Esophagus muscularis mucosa (tissue), 4 donors: ENCODE results near the gene XRCC4. TPM values are rescaled to one million over a fixed set of nuclear protein-coding genes. Genes with fewer than 3 reads are reported as not detected.
"Not testable (repeated sequence)": the region's sequence is repeated elsewhere in the genome, so short reads cannot be mapped to it uniquely, and the experiment has no call there.

Experiments
- DNase-seq: peaks from one replicate; pipeline ENCODE4 v3.0.0-alpha.2; 2017; ENCODE audit errors: extremely low spot score
- H3K27ac ChIP-seq, 4 donors: fragments of 200-600 bp; sonication (generic); replicated peaks in 1 of 4; 1 replicate in 3 of 4; 2 replicates in 1 of 4; pipeline ENCODE4 v1.5.1; 2016 to 2019; ENCODE audit warnings: mild to moderate bottlenecking in 1 of 4
- H3K27me3 ChIP-seq, 4 donors: fragments of 200-600 bp; sonication (generic); one replicate each; pipeline versions ENCODE4 v1.5.1 to v1.6.0; 2016 to 2019
- H3K36me3 ChIP-seq, 4 donors: fragments of 200-600 bp; sonication (generic); one replicate each; pipeline ENCODE4 v1.5.1; 2016 to 2019
- H3K4me1 ChIP-seq, 4 donors: fragments of 200-600 bp; sonication (generic); one replicate each; pipeline ENCODE4 v1.5.1; 2016 to 2019
- H3K4me3 ChIP-seq, 4 donors: fragments of 200-600 bp; sonication (generic); 1 replicate in 2 of 4; 2 replicates in 2 of 4; pipeline ENCODE4 v1.5.1; 2016 to 2019; ENCODE audit warnings: mild to moderate bottlenecking in 4 of 4, moderate library complexity in 1 of 4
- H3K9me3 ChIP-seq, 4 donors: fragments of 200-600 bp; sonication (generic); 1 replicate in 3 of 4; 2 replicates in 1 of 4; pipeline ENCODE4 v1.5.1; 2016 to 2019
- EP300 ChIP-seq: sonication (generic); formaldehyde crosslinking; IDR thresholded peaks from one replicate; pipeline ENCODE4 v1.6.1; 2017; ENCODE audit warnings: antibody characterized with exemption
- POLR2A ChIP-seq: fragments of 450-650 bp; IDR thresholded peaks from one replicate; pipeline ENCODE4 v1.6.1; 2017; ENCODE audit warnings: antibody characterized with exemption, moderate library complexity, mild to moderate bottlenecking, low read depth
- POLR2AphosphoS5 ChIP-seq, 2 donors: sonication (generic); formaldehyde crosslinking; IDR thresholded peaks; one replicate each; pipeline ENCODE4 v1.6.1; 2017; ENCODE audit warnings: antibody characterized with exemption in 2 of 2
- WGBS: methylation state at CpG from one replicate; pipeline ENCODE4 v1.1.5; 2018; 5-methylcytosine and 5-hydroxymethylcytosine counted together
- intact Hi-C: fragments of 100-400 bp; cut with DNase I; formaldehyde crosslinking; loops from one replicate; pipeline ENCODE4 v1.15.1; 2023
- total RNA-seq, 4 donors: library from RNA; depleted of rRNA; stranded (reverse); fragments of >200 nt; gene quantifications; one replicate each; pipeline versions ENCODE4 v1.1.0 to v1.2.1, GENCODE V29; 2016
- TF ChIP-seq, protein P1 (sequence below), 3 experiments: fragments of 200-600 bp in 2 of 3; fragments of 450-650 bp in 1 of 3; sonication (generic) in 2 of 3; IDR thresholded peaks; one replicate each; pipeline ENCODE4 v1.5.1; 2017 to 2019; ENCODE audit warnings: antibody characterized with exemption in 3 of 3, mild to moderate bottlenecking in 2 of 3, moderate library complexity in 1 of 3

Gene XRCC4
- total RNA-seq, 4 donors from 2014 or later, result 4.5 to 7.1 (median 5.3) TPM

DNA sequence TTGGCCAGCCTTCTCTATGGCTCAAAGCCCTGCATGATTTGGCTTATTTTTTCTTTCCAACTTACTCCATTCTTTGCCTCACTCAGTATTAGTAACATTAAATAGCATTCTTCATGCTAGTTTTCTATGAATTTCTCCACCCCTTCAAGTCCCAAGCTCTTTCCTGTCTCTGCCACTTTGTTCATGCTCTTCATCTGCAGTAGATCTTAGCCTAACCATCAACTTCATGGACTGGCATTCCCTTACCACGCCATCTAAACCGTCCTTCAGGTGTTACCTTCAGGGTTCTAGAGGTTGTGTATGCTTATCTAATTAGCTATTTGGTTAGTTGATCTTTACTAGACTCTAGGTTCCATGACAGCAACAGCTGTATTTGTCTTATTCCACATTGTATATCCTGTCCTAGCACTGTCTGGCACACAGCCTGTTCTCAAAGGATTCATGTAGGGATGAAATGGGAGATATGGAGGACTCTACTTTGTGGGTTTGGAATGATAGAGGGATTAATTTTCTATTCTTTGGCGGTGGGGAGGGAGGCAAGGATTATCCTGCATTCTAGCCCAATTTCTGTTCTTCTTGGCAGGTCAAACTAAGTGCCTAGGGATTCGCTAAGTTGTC is 26.5 kb upstream of the XRCC4 start:
- Histone ChIP-seq H3K27me3 (no peaks in the 10 kb centered on the region), H3K36me3 (peaks cover 0 to 30% (median 0%) of the 10 kb centered on the region in 4 donors), H3K9me3 (no peaks in the 10 kb centered on the region), H3K27ac (no peak overlapping the region), H3K4me3 (no peak overlapping the region), H3K4me1 (peaks cover 0 to 4% (median 0%) of the 10 kb centered on the region in 4 donors)
- DNase-seq, result no peak
- WGBS, result 84% methylated on average over 4 of the region's 4 CpGs
- TF ChIP-seq POLR2A (no peak), EP300 (no peak), POLR2AphosphoS5 (IDR thresholded peaks at IDR 0.05) (no peak)
- TF ChIP-seq, protein P1, sequence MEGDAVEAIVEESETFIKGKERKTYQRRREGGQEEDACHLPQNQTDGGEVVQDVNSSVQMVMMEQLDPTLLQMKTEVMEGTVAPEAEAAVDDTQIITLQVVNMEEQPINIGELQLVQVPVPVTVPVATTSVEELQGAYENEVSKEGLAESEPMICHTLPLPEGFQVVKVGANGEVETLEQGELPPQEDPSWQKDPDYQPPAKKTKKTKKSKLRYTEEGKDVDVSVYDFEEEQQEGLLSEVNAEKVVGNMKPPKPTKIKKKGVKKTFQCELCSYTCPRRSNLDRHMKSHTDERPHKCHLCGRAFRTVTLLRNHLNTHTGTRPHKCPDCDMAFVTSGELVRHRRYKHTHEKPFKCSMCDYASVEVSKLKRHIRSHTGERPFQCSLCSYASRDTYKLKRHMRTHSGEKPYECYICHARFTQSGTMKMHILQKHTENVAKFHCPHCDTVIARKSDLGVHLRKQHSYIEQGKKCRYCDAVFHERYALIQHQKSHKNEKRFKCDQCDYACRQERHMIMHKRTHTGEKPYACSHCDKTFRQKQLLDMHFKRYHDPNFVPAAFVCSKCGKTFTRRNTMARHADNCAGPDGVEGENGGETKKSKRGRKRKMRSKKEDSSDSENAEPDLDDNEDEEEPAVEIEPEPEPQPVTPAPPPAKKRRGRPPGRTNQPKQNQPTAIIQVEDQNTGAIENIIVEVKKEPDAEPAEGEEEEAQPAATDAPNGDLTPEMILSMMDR (IDR thresholded peaks at IDR 0.05), result no peak
- intact Hi-C loops, result no loop called here

DNA sequence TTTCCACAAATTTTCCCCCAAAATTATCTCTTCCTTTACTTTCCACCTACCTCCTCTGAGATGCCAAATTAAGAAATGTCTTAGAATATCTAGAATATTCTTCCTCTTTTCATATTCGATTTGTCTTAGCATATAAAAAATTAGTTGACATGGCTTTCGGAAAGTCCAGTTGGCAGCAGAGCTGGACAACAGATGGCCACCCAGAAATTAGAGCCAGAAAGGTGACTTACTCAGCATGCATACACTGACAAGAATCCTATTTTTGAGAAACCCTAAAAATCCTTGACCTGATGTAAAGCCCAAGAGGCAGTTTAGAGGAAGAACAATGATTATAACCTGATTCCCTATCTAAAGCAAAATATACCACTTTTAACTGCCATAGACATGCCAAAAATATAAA is 22.2 kb upstream of the XRCC4 start:
- peaks cover 0 to 30% (median 0%) of the 10 kb centered on the region in 4 donors for H3K36me3 ChIP-seq
- TF ChIP-seq POLR2AphosphoS5 (IDR thresholded peaks at IDR 0.05) (no peak), EP300 (no peak), POLR2A (no peak)
- TF ChIP-seq, protein P1 (IDR thresholded peaks at IDR 0.05), result no peak
- no peak overlapping the region for H3K27ac ChIP-seq
- intact Hi-C loops, result no loop called here
- H3K4me3 ChIP-seq, result no peak overlapping the region
- H3K27me3 ChIP-seq, result no peaks in the 10 kb centered on the region
- no peak for DNase-seq
- H3K9me3 ChIP-seq, result no peaks in the 10 kb centered on the region
- WGBS, result 75% methylated on average over 2 of the region's 2 CpGs
- peaks cover 0 to 5% (median 4%) of the 10 kb centered on the region in 4 donors for H3K4me1 ChIP-seq

DNA sequence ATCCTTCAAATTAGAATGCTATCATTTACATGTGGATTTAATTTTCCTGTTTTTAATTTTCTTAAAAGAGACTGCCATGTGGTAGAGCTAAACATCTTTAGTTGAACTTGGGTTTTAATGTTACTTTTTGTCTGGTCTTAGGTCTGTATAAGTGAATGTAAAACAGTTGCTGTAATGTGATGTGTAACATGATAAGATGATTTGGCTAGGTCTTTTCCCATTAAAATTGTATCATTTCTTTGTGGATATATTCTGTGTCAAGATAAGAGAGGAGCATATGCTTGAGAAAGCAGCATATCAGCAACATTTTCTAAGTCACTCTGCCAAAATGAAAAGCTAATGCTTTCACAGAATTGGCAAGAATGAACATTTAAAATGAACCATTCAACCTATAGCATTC is 18.6 kb upstream of the XRCC4 start:
- Histone ChIP-seq H3K4me1 (peaks cover 0 to 5% (median 4%) of the 10 kb centered on the region in 4 donors), H3K36me3 (peaks cover 0 to 27% (median 6%) of the 10 kb centered on the region in 4 donors), H3K9me3 (no peaks in the 10 kb centered on the region), H3K27ac (no peak overlapping the region), H3K27me3 (no peaks in the 10 kb centered on the region), H3K4me3 (no peak overlapping the region)
- TF ChIP-seq, protein P1 (IDR thresholded peaks at IDR 0.05), result no peak
- TF ChIP-seq EP300 (no peak), POLR2AphosphoS5 (IDR thresholded peaks at IDR 0.05) (no peak), POLR2A (no peak)
- intact Hi-C loops, result no loop called here
- no peak for DNase-seq

DNA sequence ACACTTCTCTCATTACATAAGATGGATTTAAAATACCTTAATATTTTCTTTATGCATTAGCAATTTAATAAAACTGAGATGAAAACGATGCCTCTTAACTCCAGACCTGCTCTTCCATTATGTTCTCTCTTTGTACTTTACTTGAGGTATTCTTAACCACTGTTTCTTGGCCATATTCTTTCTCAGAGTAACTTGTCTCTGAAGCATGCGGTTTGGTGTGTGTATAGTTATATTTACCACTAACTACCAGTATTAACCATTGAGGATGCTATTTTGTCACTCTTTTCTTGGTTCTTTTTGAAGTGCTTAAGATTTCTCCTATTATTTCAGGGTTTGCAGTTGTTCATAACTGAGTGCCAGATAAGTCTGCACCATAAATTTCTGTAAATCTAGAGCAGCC is 18.0 kb upstream of the XRCC4 start:
- DNase-seq, result no peak
- Histone ChIP-seq H3K4me1 (peaks cover 3 to 5% (median 4%) of the 10 kb centered on the region in 4 donors), H3K27ac (no peak overlapping the region), H3K4me3 (no peak overlapping the region), H3K9me3 (no peaks in the 10 kb centered on the region), H3K27me3 (no peaks in the 10 kb centered on the region), H3K36me3 (peaks cover 0 to 22% (median 8%) of the 10 kb centered on the region in 4 donors)
- TF ChIP-seq EP300 (no peak), POLR2A (no peak), POLR2AphosphoS5 (IDR thresholded peaks at IDR 0.05) (no peak)
- TF ChIP-seq, protein P1 (IDR thresholded peaks at IDR 0.05), result no peak
- intact Hi-C loops, result no loop called here
- WGBS, result 79% methylated on average over 2 of the region's 2 CpGs

DNA sequence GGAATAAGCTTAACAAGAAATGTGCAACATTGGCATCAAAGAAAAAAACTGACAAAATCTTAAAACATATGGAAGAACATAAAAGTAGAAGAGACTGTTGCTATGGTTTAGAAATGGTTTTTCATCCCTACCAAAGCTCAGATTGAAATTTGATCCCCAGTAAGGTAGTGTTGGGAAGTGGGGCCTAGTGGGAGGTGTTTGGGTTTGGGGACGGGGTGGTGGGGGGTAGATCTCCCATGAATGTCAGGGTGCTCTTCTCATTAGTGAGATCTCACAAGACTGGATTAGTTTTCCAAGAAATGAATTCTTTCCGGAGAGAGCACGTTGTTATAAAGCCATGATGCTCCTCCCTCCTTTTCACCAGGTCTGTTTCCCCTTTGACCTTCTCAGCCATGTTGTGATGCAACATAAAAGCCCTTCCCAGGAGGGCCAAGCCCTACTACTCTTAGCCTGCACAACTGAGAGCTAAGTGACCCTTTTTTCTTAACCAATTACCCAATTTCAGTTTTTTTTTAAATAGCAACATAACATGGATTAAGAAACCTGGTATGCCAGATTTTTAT is 10.7 kb upstream of the XRCC4 start:
- TF ChIP-seq POLR2AphosphoS5 (IDR thresholded peaks at IDR 0.05) (no peak), EP300 (no peak), POLR2A (no peak)
- TF ChIP-seq, protein P1 (IDR thresholded peaks at IDR 0.05), result no peak
- no peaks in the 10 kb centered on the region for H3K9me3 ChIP-seq
- intact Hi-C loops, result no loop called here
- 92% methylated on average over 3 of the region's 3 CpGs for WGBS
- no peak overlapping the region for H3K27ac ChIP-seq
- no peak overlapping the region for H3K4me3 ChIP-seq
- H3K36me3 ChIP-seq, result peaks cover 0 to 6% (median 3%) of the 10 kb centered on the region in 4 donors
- H3K4me1 ChIP-seq, result peaks cover 7 to 25% (median 14%) of the 10 kb centered on the region in 4 donors
- no peaks in the 10 kb centered on the region for H3K27me3 ChIP-seq
- no peak for DNase-seq

DNA sequence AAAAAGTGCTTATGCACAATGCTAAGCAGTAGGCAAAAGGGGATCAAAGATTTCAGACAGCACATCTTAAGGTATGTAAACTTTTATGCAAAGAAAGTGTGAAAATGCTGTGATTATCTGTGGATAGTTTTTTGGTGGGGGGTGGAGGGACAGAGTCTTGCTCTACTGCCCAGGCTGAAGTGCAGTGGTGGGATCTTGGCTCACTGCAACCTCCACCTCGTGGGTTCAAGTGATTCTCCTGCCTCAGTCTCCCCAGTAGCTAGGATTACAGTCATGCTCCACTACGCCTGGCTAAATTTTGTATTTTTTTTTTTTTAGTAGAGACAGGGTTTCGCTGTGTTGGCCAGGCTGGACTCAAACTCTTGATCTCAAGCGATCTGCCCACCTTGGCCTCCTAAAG is 10.0 kb upstream of the XRCC4 start:
- H3K27ac ChIP-seq, H3K9me3 ChIP-seq, H3K4me3 ChIP-seq, DNase-seq, H3K36me3 ChIP-seq, intact Hi-C loops, H3K27me3 ChIP-seq: not testable (repeated sequence)
- 96% methylated on average over 4 of the region's 4 CpGs for WGBS
- H3K4me1 ChIP-seq, result peaks cover 7 to 32% (median 22%) of the 10 kb centered on the region in 4 donors
